ENCODE data around the gene RNF44. TPM values are rescaled to one million over a fixed set of nuclear protein-coding genes. Genes with fewer than 3 reads are reported as not detected.

Gene RNF44
- total RNA-seq, 1 experiment from 2014 or later: 18.7 TPM

GRCh38 chr5:176527246-176528222 lies 9.7 kb downstream of the RNF44 start:
- in situ Hi-C loops (cut with HindIII; ENCODE audit: low pct_unique_long_range_greater_than_20kb, low sequenced_read_pairs): no loop called here

GRCh38 chr5:176526462-176526861 lies 10.7 kb downstream of the RNF44 start:
- DNase-seq (ENCODE audit: low read depth): no peak
- in situ Hi-C loops (cut with HindIII; ENCODE audit: low pct_unique_long_range_greater_than_20kb, low sequenced_read_pairs): no loop called here

More at GRCh38 chr5:176527246-176528222, 9.7 kb downstream of the RNF44 start:
- DNase-seq (ENCODE audit: low read depth): no peak

GRCh38 chr5:176525677-176526076 lies 11.5 kb downstream of the RNF44 start:
- in situ Hi-C loops (cut with HindIII; ENCODE audit: low pct_unique_long_range_greater_than_20kb, low sequenced_read_pairs): no loop called here
- DNase-seq (ENCODE audit: low read depth): no peak

GRCh38 chr5:176524987-176525386 lies 12.2 kb downstream of the RNF44 start:
- in situ Hi-C loops (cut with HindIII; ENCODE audit: low pct_unique_long_range_greater_than_20kb, low sequenced_read_pairs): no loop called here

GRCh38 chr5:176524138-176524537 lies 13.1 kb downstream of the RNF44 start:
- in situ Hi-C loops (cut with HindIII; ENCODE audit: low pct_unique_long_range_greater_than_20kb, low sequenced_read_pairs): no loop called here

More at GRCh38 chr5:176524987-176525386, 12.2 kb downstream of the RNF44 start:
- no peak for DNase-seq (ENCODE audit: low read depth)

GRCh38 chr5:176521699-176522263 lies 15.4 kb downstream of the RNF44 start:
- in situ Hi-C loops (cut with HindIII; ENCODE audit: low pct_unique_long_range_greater_than_20kb, low sequenced_read_pairs): no loop called here
- no peak for DNase-seq (ENCODE audit: low read depth)

More at GRCh38 chr5:176524138-176524537, 13.1 kb downstream of the RNF44 start:
- no peak for DNase-seq (ENCODE audit: low read depth)

- DNase-seq (ENCODE audit: low read depth): no peak
- in situ Hi-C loops (cut with HindIII; ENCODE audit: low pct_unique_long_range_greater_than_20kb, low sequenced_read_pairs): no loop called here
Observed at GRCh38 chr5:176521286-176521685, 15.9 kb downstream of the RNF44 start.

- DNase-seq (ENCODE audit: low read depth): no peak
- in situ Hi-C loops (cut with HindIII; ENCODE audit: low pct_unique_long_range_greater_than_20kb, low sequenced_read_pairs): no loop called here
Observed at GRCh38 chr5:176519810-176520720, 17.1 kb downstream of the RNF44 start.

GRCh38 chr5:176517053-176517661 lies 20.0 kb downstream of the RNF44 start:
- in situ Hi-C loops (cut with HindIII; ENCODE audit: low pct_unique_long_range_greater_than_20kb, low sequenced_read_pairs): no loop called here
- no peak for DNase-seq (ENCODE audit: low read depth)

- DNase-seq (ENCODE audit: low read depth): no peak
- in situ Hi-C loops (cut with HindIII; ENCODE audit: low pct_unique_long_range_greater_than_20kb, low sequenced_read_pairs): no loop called here
Observed at GRCh38 chr5:176515396-176515795, 21.8 kb downstream of the RNF44 start.

GRCh38 chr5:176514244-176514950 lies 22.8 kb downstream of the RNF44 start:
- DNase-seq (ENCODE audit: low read depth): no peak
- in situ Hi-C loops (cut with HindIII; ENCODE audit: low pct_unique_long_range_greater_than_20kb, low sequenced_read_pairs): no loop called here

GRCh38 chr5:176513788-176514187 lies 23.4 kb downstream of the RNF44 start:
- no peak for DNase-seq (ENCODE audit: low read depth)
- in situ Hi-C loops (cut with HindIII; ENCODE audit: low pct_unique_long_range_greater_than_20kb, low sequenced_read_pairs): no loop called here

- no peak for DNase-seq (ENCODE audit: low read depth)
- in situ Hi-C loops (cut with HindIII; ENCODE audit: low pct_unique_long_range_greater_than_20kb, low sequenced_read_pairs): no loop called here
Observed at GRCh38 chr5:176508603-176509002, 28.6 kb downstream of the RNF44 start.

GRCh38 chr5:176507911-176508310 lies 29.3 kb downstream of the RNF44 start:
- in situ Hi-C loops (cut with HindIII; ENCODE audit: low pct_unique_long_range_greater_than_20kb, low sequenced_read_pairs): no loop called here
- DNase-seq (ENCODE audit: low read depth): no peak

GRCh38 chr5:176503496-176503895 lies 33.7 kb downstream of the RNF44 start:
- in situ Hi-C loops (cut with HindIII; ENCODE audit: low pct_unique_long_range_greater_than_20kb, low sequenced_read_pairs): no loop called here
- no peak for DNase-seq (ENCODE audit: low read depth)

- DNase-seq (ENCODE audit: low read depth): no peak
- in situ Hi-C loops (cut with HindIII; ENCODE audit: low pct_unique_long_range_greater_than_20kb, low sequenced_read_pairs): no loop called here
Observed at GRCh38 chr5:176501333-176501732, 35.9 kb downstream of the RNF44 start.

- DNase-seq (ENCODE audit: low read depth): no peak
- in situ Hi-C loops (cut with HindIII; ENCODE audit: low pct_unique_long_range_greater_than_20kb, low sequenced_read_pairs): no loop called here
Observed at GRCh38 chr5:176500511-176500910, 36.7 kb downstream of the RNF44 start.

GRCh38 chr5:176499273-176499672 lies 37.9 kb downstream of the RNF44 start:
- DNase-seq (ENCODE audit: low read depth): no peak
- in situ Hi-C loops (cut with HindIII; ENCODE audit: low pct_unique_long_range_greater_than_20kb, low sequenced_read_pairs): no loop called here
